Hepatocyte (in vitro differentiated cells): ENCODE measurements around the gene APBB3.

Experiments used
- CTCF ChIP-seq: fragments of 200-600 bp; sonication (generic); IDR thresholded peaks from 2 replicates; pipeline ENCODE4 v1.5.1; 2016; ENCODE audit warnings: antibody characterized with exemption, mild to moderate bottlenecking; ENCODE audit not compliant: poor library complexity
- EZH2 ChIP-seq: fragments of 200-600 bp; sonication (generic); IDR thresholded peaks from 2 replicates; pipeline ENCODE4 v1.6.1; 2016; ENCODE audit warnings: antibody characterized with exemption, mild to moderate bottlenecking, borderline replicate concordance
- EZH2phosphoT487 ChIP-seq: fragments of 200-600 bp; sonication (generic); IDR thresholded peaks from one replicate; pipeline ENCODE4 v1.6.1; 2018; ENCODE audit warnings: antibody characterized with exemption, mild to moderate bottlenecking, low read depth, moderate library complexity; ENCODE audit not compliant: unreplicated experiment, severe bottlenecking

- no peak for TF ChIP-seq EZH2
- no peak for TF ChIP-seq CTCF
- TF ChIP-seq EZH2phosphoT487: no peak
Observed at GRCh38 chr5:140548300-140548688, 16.1 kb downstream of the APBB3 start.
